HCT116 (cell line): ENCODE measurements around the gene AHI1. TPM values are rescaled to one million over a fixed set of nuclear protein-coding genes. Genes with fewer than 3 reads are reported as not detected.

ENCODE experiments used
- ATAC-seq: fragments of 200-7000 bp; cut with Tn5 transposase; 2 replicates; pipeline ENCODE4 v1.9.1; 2020; ENCODE audit warnings: mild to moderate bottlenecking, moderate library complexity
- BruUV-seq: library from RNA; stranded (reverse); fragments of 400-500 nt; replicated peaks from 2 replicates; lab custom pipeline; 2021; lab: Mats Ljungman, UMichigan
- CTCF ChIA-PET: fragments of 300-600 bp; sonication (Branson Sonifier 250); formaldehyde crosslinking; loops from one replicate; lab custom pipeline; 2021; ENCODE audit warnings: antibody characterized with exemption; lab: Charles Lee
- POLR2A ChIA-PET: fragments of 300-600, 350-600 bp; sonication (Branson Sonifier 250); formaldehyde crosslinking; loops from one replicate; lab custom pipeline; 2021; ENCODE audit warnings: antibody characterized with exemption; lab: Charles Lee
- RAD21 ChIA-PET, 2 experiments: fragments of 300-600 bp; sonication (Branson Sonifier 250); formaldehyde crosslinking; loops; one replicate each; lab custom pipeline; 2023; ENCODE audit warnings: low total read pairs in 2 of 2; ENCODE audit not compliant: uncharacterized antibody in 2 of 2, unreplicated experiment in 2 of 2, low non-redundant PET in 1 of 2; lab: Charles Lee
- DNase-seq: peaks from one replicate; pipeline ENCODE4 v3.0.0-alpha.2; 2010; ENCODE audit warnings: low read depth, low spot score
- H2AFZ ChIP-seq: fragments of 200-600 bp; shearing (Covaris generic), sonication (generic); 2 replicates; pipeline ENCODE4 v1.6.1; 2017; ENCODE audit warnings: low read depth, mixed run types, mixed read lengths, antibody characterized with exemption, low read length; ENCODE audit not compliant: poor library complexity, severe bottlenecking
- H3K27ac ChIP-seq: 2 replicates; pipeline ENCODE4 v1.5.1; 2012; ENCODE audit warnings: low read depth, low read length
- H3K27me3 ChIP-seq: fragments of 200-600 bp; sonication (generic); 2 replicates; pipeline ENCODE4 v1.6.1; 2016; ENCODE audit warnings: mixed run types, low read length, mixed read lengths; ENCODE audit not compliant: insufficient read depth
- H3K36me3 ChIP-seq, 2 experiments: fragments of 200-500 bp in 1 of 2; fragments of 200-600 bp in 1 of 2; sonication (Bioruptor generic) in 1 of 2; sonication (generic) in 1 of 2; 2 replicates each; pipeline versions ENCODE4 v1.5.1 to v1.6.1; 2014 to 2016; ENCODE audit warnings: low read length in 2 of 2, inconsistent platforms in 1 of 2, mixed read lengths in 1 of 2, mixed run types in 1 of 2; ENCODE audit not compliant: insufficient read depth in 2 of 2, control insufficient read depth in 1 of 2
- H3K4me1 ChIP-seq, 2 experiments: fragments of 200-600 bp in 1 of 2; sonication (generic) in 1 of 2; 2 replicates each; pipeline versions ENCODE4 v1.5.1 to v1.6.1; 2012 to 2017; ENCODE audit warnings: low read length in 2 of 2, inconsistent platforms in 1 of 2, mild to moderate bottlenecking in 1 of 2, mixed read lengths in 1 of 2, mixed run types in 1 of 2, moderate library complexity in 1 of 2; ENCODE audit not compliant: insufficient read depth in 2 of 2, control insufficient read depth in 1 of 2
- H3K4me2 ChIP-seq: fragments of 200-600 bp; sonication (generic); 2 replicates; pipeline ENCODE4 v1.6.1; 2017; ENCODE audit warnings: mixed run types, low read length, mixed read lengths
- H3K4me3 ChIP-seq, 2 experiments: fragments of 200-600 bp in 1 of 2; sonication (generic) in 1 of 2; replicated peaks in 1 of 2; 2 replicates each; pipeline ENCODE4 v1.5.1; 2011 to 2016; ENCODE audit warnings: low read length in 2 of 2, control low read depth in 1 of 2, low read depth in 1 of 2, mild to moderate bottlenecking in 1 of 2, mixed read lengths in 1 of 2, mixed run types in 1 of 2
- H3K79me2 ChIP-seq: fragments of 200-600 bp; sonication (generic); 2 replicates; pipeline ENCODE4 v1.6.1; 2017; ENCODE audit warnings: mild to moderate bottlenecking, mixed run types, low read length, moderate library complexity, mixed read lengths; ENCODE audit not compliant: insufficient read depth
- H3K9ac ChIP-seq: fragments of 200-600 bp; sonication (generic); 2 replicates; pipeline ENCODE4 v1.6.1; 2016; ENCODE audit warnings: low read length, mixed read lengths
- H3K9me2 ChIP-seq: fragments of 200-600 bp; sonication (generic), shearing (Covaris generic); 2 replicates; pipeline ENCODE4 v1.6.1; 2017; ENCODE audit warnings: mixed run types, mild to moderate bottlenecking, moderate library complexity; ENCODE audit not compliant: insufficient read depth
- H3K9me3 ChIP-seq, 2 experiments: fragments of 200-500 bp in 1 of 2; fragments of 200-600 bp in 1 of 2; sonication (Bioruptor generic) in 1 of 2; sonication (generic) in 1 of 2; 2 replicates each; pipeline ENCODE4 v1.6.1; 2014 to 2017; ENCODE audit warnings: low read length in 2 of 2, mixed read lengths in 2 of 2, inconsistent platforms in 1 of 2, low read depth in 1 of 2, mild to moderate bottlenecking in 1 of 2, mixed run types in 1 of 2, moderate library complexity in 1 of 2; ENCODE audit not compliant: control insufficient read depth in 1 of 2, insufficient read depth in 1 of 2
- H4K20me1 ChIP-seq: fragments of 200-600 bp; sonication (generic), shearing (Covaris generic); 2 replicates; pipeline ENCODE4 v1.6.1; 2017; ENCODE audit warnings: mixed run types, mild to moderate bottlenecking, moderate library complexity; ENCODE audit not compliant: insufficient read depth
- CBX3 ChIP-seq: IDR thresholded peaks from 2 replicates; pipeline ENCODE4 v1.6.1; 2012; ENCODE audit warnings: low read depth
- CEBPB ChIP-seq: IDR thresholded peaks from 2 replicates; pipeline ENCODE4 v1.6.1; 2012; ENCODE audit warnings: low read depth
- EGR1 ChIP-seq: IDR thresholded peaks from 2 replicates; pipeline ENCODE4 v1.6.1; 2012; ENCODE audit warnings: low read depth
- ELF1 ChIP-seq: IDR thresholded peaks from 2 replicates; pipeline ENCODE4 v1.6.1; 2012; ENCODE audit warnings: low read depth, borderline replicate concordance
- EZH2 ChIP-seq: fragments of 200-600 bp; sonication (generic); IDR thresholded peaks from 2 replicates; pipeline ENCODE4 v1.6.1; 2017; ENCODE audit warnings: antibody characterized with exemption, mixed run types
- FOSL1 ChIP-seq: IDR thresholded peaks from 2 replicates; pipeline ENCODE4 v1.6.1; 2012; ENCODE audit warnings: low read depth
- JUND ChIP-seq: IDR thresholded peaks from 2 replicates; pipeline ENCODE4 v1.6.1; 2012
- POLR2A ChIP-seq: IDR thresholded peaks from 2 replicates; pipeline ENCODE4 v1.7.0; 2011; ENCODE audit warnings: borderline replicate concordance; ENCODE audit not compliant: insufficient read depth, insufficient read length; ENCODE audit errors: extremely low read depth
- POLR2AphosphoS5 ChIP-seq: IDR thresholded peaks from 2 replicates; pipeline ENCODE4 v1.6.1; 2011; ENCODE audit warnings: mild to moderate bottlenecking, low read depth, low read length, moderate library complexity
- REST ChIP-seq: IDR thresholded peaks from 2 replicates; pipeline ENCODE4 v1.6.1; 2012; ENCODE audit warnings: low read depth
- SIN3A ChIP-seq: IDR thresholded peaks from 2 replicates; pipeline ENCODE4 v1.6.1; 2012; ENCODE audit warnings: low read depth
- SP1 ChIP-seq: IDR thresholded peaks from 2 replicates; pipeline ENCODE4 v1.6.1; 2012; ENCODE audit warnings: low read depth
- SRF ChIP-seq: IDR thresholded peaks from 2 replicates; pipeline ENCODE4 v1.6.1; 2012; ENCODE audit warnings: low read depth
- TCF7L2 ChIP-seq: IDR thresholded peaks from 2 replicates; pipeline ENCODE4 v1.7.0; 2011; ENCODE audit warnings: borderline replicate concordance, inconsistent platforms; ENCODE audit not compliant: insufficient read depth, insufficient read length; ENCODE audit errors: extremely low read depth
- ZBTB33 ChIP-seq: IDR thresholded peaks from 2 replicates; pipeline ENCODE4 v1.6.1; 2011; ENCODE audit warnings: mild to moderate bottlenecking, low read length, moderate library complexity; ENCODE audit not compliant: insufficient replicate concordance; ENCODE audit errors: extremely low read depth
- ZFX ChIP-seq: fragments of 450-650 bp; IDR thresholded peaks from 2 replicates; pipeline ENCODE4 v1.6.1; 2017
- ZNF274 ChIP-seq: fragments of 200-500 bp; sonication (Bioruptor generic); IDR thresholded peaks from 2 replicates; pipeline ENCODE4 v1.6.1; 2014; ENCODE audit warnings: mild to moderate bottlenecking, low read depth, low read length, inconsistent platforms
- intact Hi-C: fragments of 100-400 bp; cut with micrococcal nuclease; formaldehyde crosslinking; loops from 2 replicates; pipeline ENCODE4 v1.10.0; 2022
- total RNA-seq: library from RNA; stranded (reverse); gene quantifications from one replicate; pipeline ENCODE4 v1.2.1, GENCODE V29; 2021; ENCODE audit not compliant: unreplicated experiment

Gene AHI1
- total RNA-seq, 1 experiment from 2014 or later, result 29.6 TPM

- TF ChIP-seq REST, result no peak
- no peak for TF ChIP-seq SP1
- no peak for TF ChIP-seq ZNF274
These were observed 7.2 kb upstream of the AHI1 start (continued) for GRCh38 chr6:135504734-135505133.

GRCh38 chr6:135503703-135504475 is 6.3 kb upstream of the AHI1 start:
- Histone ChIP-seq H3K27me3 (no peaks in the 10 kb centered on the region), H3K79me2 (no peaks in the 10 kb centered on the region), H3K4me3 (no peak overlapping the region), H3K9me3 (no peaks in the 10 kb centered on the region), H3K9ac (no peak overlapping the region), H2AFZ (no peak overlapping the region), H3K4me1 (peaks cover under 1 to 3% of the 10 kb centered on the region in 2 experiments; a peak in 3 of 4 replicates), H3K27ac (no peak overlapping the region), H3K4me2 (no peak overlapping the region), H3K9me2 (no peaks in the 10 kb centered on the region), H3K36me3 (no peaks in the 10 kb centered on the region), H4K20me1 (no peaks in the 10 kb centered on the region)
- ChIA-PET RAD21 (no interaction called here), CTCF (interaction anchor here (0.9 kb wide), 1 partner anchor 722 kb away, joined by 4 read pairs; no protein-coding TSS in a partner anchor), POLR2A (no interaction called here)
- no peak for DNase-seq
- no peak for ATAC-seq
- intact Hi-C loops, result no loop called here
- BruUV-seq, result no TSS peak
- TF ChIP-seq SRF, result no peak
- TF ChIP-seq ZBTB33, result no peak
- TF ChIP-seq ZFX, result no peak
- TF ChIP-seq EZH2, result no peak
- no peak for TF ChIP-seq FOSL1
- no peak for TF ChIP-seq REST
- no peak for TF ChIP-seq EGR1
- TF ChIP-seq CEBPB, result no peak
- no peak for TF ChIP-seq SIN3A
- TF ChIP-seq ELF1, result no peak
- TF ChIP-seq POLR2A, result no peak
- no peak for TF ChIP-seq CBX3
- no peak for TF ChIP-seq POLR2AphosphoS5
- TF ChIP-seq JUND, result no peak
- TF ChIP-seq TCF7L2, result no peak
